A549 (cell line): Measurements from ENCODE around the gene WASF2. TPM values are rescaled to one million over a fixed set of nuclear protein-coding genes. Genes with fewer than 3 reads are reported as not detected.

Source experiments
- ATAC-seq, 2 experiments: fragments of 200-7000 bp in 1 of 2; fragments of >200 bp in 1 of 2; cut with Nextera tagmentation in 1 of 2; cut with Tn5 transposase in 1 of 2; 3 replicates each; pipeline versions ENCODE4 v1.8.0 to v1.9.1; 2018 to 2020; ENCODE audit warnings: mild to moderate bottlenecking in 1 of 2, moderate library complexity in 1 of 2
- CTCF ChIA-PET: fragments of 300-600 bp; sonication (Branson Sonifier 250); formaldehyde crosslinking; extraction: SDS; loops from one replicate; lab custom pipeline; 2021; ENCODE audit warnings: antibody characterized with exemption, inconsistent platforms; lab: Yijun Ruan, JAX
- POLR2A ChIA-PET: fragments of 350-600 bp; formaldehyde crosslinking; extraction: SDS; loops from one replicate; lab custom pipeline; 2021; ENCODE audit warnings: antibody characterized with exemption, inconsistent platforms; lab: Yijun Ruan, JAX
- DNase-seq, 2 experiments: peaks; one replicate each; pipeline versions ENCODE4 v3.0.0 to v3.0.0-alpha.2; 2011 to 2016; ENCODE audit warnings: low read depth in 1 of 2, low spot score in 1 of 2
- FAIRE-seq: peaks from 2 replicates; lab custom pipeline; 2011; peaks lifted over from hg19 to GRCh38; lab: Jason Lieb, UNC
- H3K27ac ChIP-seq, 2 experiments: fragments of >200 bp; sonication (Bioruptor Twin); formaldehyde crosslinking; 3 replicates each; pipeline ENCODE4 v1.5.1; 2016 to 2017
- H3K4me1 ChIP-seq: fragments of >200 bp; sonication (Bioruptor Twin); formaldehyde crosslinking; 3 replicates; pipeline ENCODE4 v1.6.1; 2016
- H3K4me2 ChIP-seq: fragments of >200 bp; sonication (Bioruptor Twin); formaldehyde crosslinking; 3 replicates; pipeline ENCODE4 v1.6.1; 2016
- H3K4me3 ChIP-seq: fragments of >200 bp; sonication (Bioruptor Twin); formaldehyde crosslinking; 3 replicates; pipeline ENCODE4 v1.5.1; 2016
- H3K9me3 ChIP-seq: fragments of >200 bp; sonication (Bioruptor Twin); formaldehyde crosslinking; 3 replicates; pipeline ENCODE4 v1.6.1; 2016
- CEBPB ChIP-seq, 2 experiments: fragments of >200 bp in 1 of 2; sonication (Bioruptor Twin) in 1 of 2; formaldehyde crosslinking in 1 of 2; IDR thresholded peaks; 2 replicates each; pipeline ENCODE4 v1.6.1; 2012 to 2016
- CHD2 ChIP-seq: fragments of 150-350 bp; IDR thresholded peaks from 2 replicates; pipeline ENCODE4 v1.6.1; 2014; ENCODE audit warnings: low read length; ENCODE audit not compliant: partially characterized antibody
- GATA3 ChIP-seq: IDR thresholded peaks from 2 replicates; pipeline ENCODE4 v1.6.1; 2012; ENCODE audit warnings: borderline replicate concordance
- HOXB5 ChIP-seq: fragments of 250-450 bp; sonication (Bioruptor Pico); IDR thresholded peaks from 2 replicates; pipeline ENCODE4 v1.5.0; 2020; ENCODE audit warnings: mild to moderate bottlenecking, moderate library complexity
- JUNB ChIP-seq: fragments of >200 bp; sonication (Bioruptor Twin); formaldehyde crosslinking; IDR thresholded peaks from 2 replicates; pipeline ENCODE4 v1.6.1; 2016
- KDM5A ChIP-seq: fragments of 200-600 bp; sonication (generic); IDR thresholded peaks from 2 replicates; pipeline ENCODE4 v1.6.1; 2016; ENCODE audit warnings: antibody characterized with exemption, mild to moderate bottlenecking
- MAZ ChIP-seq: fragments of 150-350 bp; IDR thresholded peaks from 2 replicates; pipeline ENCODE4 v1.6.1; 2014; ENCODE audit warnings: antibody characterized with exemption, low read depth, low read length, borderline replicate concordance
- POLR2A ChIP-seq: IDR thresholded peaks from 2 replicates; pipeline ENCODE4 v1.6.1; 2012; ENCODE audit warnings: mild to moderate bottlenecking, low read length
- RARB ChIP-seq: fragments of 250-450 bp; sonication (Bioruptor Pico); IDR thresholded peaks from 2 replicates; pipeline ENCODE4 v1.8.0; 2021; ENCODE audit warnings: mild to moderate bottlenecking, moderate library complexity
- RFX5 ChIP-seq: fragments of 450-650 bp; IDR thresholded peaks from 2 replicates; pipeline ENCODE4 v1.7.1; 2014; ENCODE audit warnings: antibody characterized with exemption, mild to moderate bottlenecking, moderate library complexity
- SMC3 ChIP-seq: fragments of >200 bp; sonication (Bioruptor Twin); formaldehyde crosslinking; IDR thresholded peaks from 3 replicates; pipeline ENCODE4 v1.6.1; 2018; ENCODE audit warnings: inconsistent platforms
- TFCP2L1 ChIP-seq: fragments of 250-450 bp; sonication (Bioruptor Pico); IDR thresholded peaks from 2 replicates; pipeline ENCODE4 v1.5.0; 2021; ENCODE audit warnings: mild to moderate bottlenecking
- ZNF302 ChIP-seq: fragments of 250-450 bp; sonication (Bioruptor Pico); IDR thresholded peaks from 2 replicates; pipeline ENCODE4 v1.9.0; 2021; ENCODE audit warnings: inconsistent platforms, mild to moderate bottlenecking, moderate library complexity
- whole genome bisulfite sequencing: methylation state at CpG from one replicate; pipeline ENCODE4 v1.1.6; 2017; ENCODE audit errors: missing lambda C conversion rate; 5-methylcytosine and 5-hydroxymethylcytosine counted together
- polyA plus RNA-seq, 4 experiments: library from polyadenylated mRNA; depleted of rRNA in 3 of 4; stranded (reverse); fragments of >200 nt; fragmentation: RNase III in 1 of 4; extraction: RNeasy Plus Mini Kit Qiagen cat#74134 plus additional on column Dnase treatment in 1 of 4; gene quantifications; 2 replicates in 3 of 4; 3 replicates in 1 of 4; pipeline ENCODE4 v1.2.3, GENCODE V29; 2011 to 2017
- TF ChIP-seq, protein P1 (sequence below): fragments of 250-450 bp; sonication (Bioruptor Pico); IDR thresholded peaks from 2 replicates; pipeline ENCODE4 v1.5.0; 2021; ENCODE audit warnings: mild to moderate bottlenecking, moderate library complexity, borderline replicate concordance
- TF ChIP-seq, protein P2 (sequence below): fragments of 150-350 bp; IDR thresholded peaks from 2 replicates; pipeline ENCODE4 v1.6.1; 2014; ENCODE audit warnings: low read depth, mild to moderate bottlenecking, low read length
- TF ChIP-seq, protein P3 (sequence below): fragments of 450-650 bp; IDR thresholded peaks from 2 replicates; pipeline ENCODE4 v1.6.1; 2014; ENCODE audit warnings: antibody characterized with exemption
- TF ChIP-seq, protein P4 (sequence below): IDR thresholded peaks from 2 replicates; pipeline ENCODE4 v1.6.1; 2012

WASF2 gene
- polyA plus RNA-seq, 2 of the 4 experiments (the other 2 are of a cell fraction) = 22.7 to 44.9 TPM

DNA sequence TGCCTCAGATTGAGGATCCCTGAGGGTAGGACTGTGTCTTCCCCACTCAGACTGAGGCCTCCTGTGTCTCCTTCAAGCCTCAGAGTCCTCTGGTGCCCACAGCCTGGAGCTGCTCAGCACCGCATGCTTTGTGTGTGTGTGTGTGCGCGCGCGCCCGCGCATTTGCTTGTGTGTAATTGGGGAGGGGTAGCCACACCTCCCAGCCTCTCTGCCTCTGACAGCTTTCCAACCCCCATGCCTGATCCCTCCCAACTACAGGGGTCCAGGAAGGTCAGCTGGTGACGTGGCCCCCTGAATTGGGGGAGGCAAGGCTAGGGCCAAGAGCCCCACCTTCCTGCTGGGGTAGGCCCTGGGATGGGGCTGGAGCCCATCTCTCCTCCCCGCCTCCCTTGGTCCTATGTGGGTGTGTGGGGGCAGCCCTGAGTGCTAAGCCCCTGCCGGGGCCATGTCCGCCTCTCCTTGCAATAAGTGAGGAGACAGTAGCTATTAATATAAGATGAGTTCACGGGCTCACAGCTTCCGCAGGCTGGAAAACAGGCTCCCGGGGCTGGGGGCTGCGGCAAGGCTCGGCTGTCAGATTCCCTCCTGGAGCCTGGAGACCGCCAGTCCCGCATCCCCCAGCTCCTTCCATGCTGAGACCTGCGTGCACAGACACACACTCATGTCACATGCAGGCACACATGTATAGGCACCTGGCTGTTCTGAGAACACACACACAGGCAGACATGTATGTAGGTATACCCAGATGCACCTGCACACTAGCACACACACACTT, 90.5 kb downstream of the WASF2 start:
- no peaks in the 10 kb centered on the region for H3K9me3 ChIP-seq
- 0 out of 6 replicates have a peak overlapping the region, but pooled peaks of 1 of the 2 experiments have one; percentile 46 for H3K27ac ChIP-seq
- ChIA-PET POLR2A (no interaction called here), CTCF (interaction anchor here (0.9 to 9.6 kb wide), 8 partner anchors 9 to 264 kb away, joined by 3 to 158 read pairs (median 4); no protein-coding TSS in a partner anchor)
- DNase-seq = no peak
- 0 out of 3 replicates have a peak overlapping the region, but pooled peaks have one; percentile 33 for H3K4me2 ChIP-seq
- 0 out of 6 replicates have a peak, but pooled peaks of 1 of the 2 experiments have one; percentile 4 for ATAC-seq
- H3K4me1 ChIP-seq = peaks cover 17% of the 10 kb centered on the region; the same call in 2 of the 3 replicates
- H3K4me3 ChIP-seq = no peak overlapping the region
- TF ChIP-seq ZNF302 (CRISPR knock-in tag) = no peak
- no peak for TF ChIP-seq RFX5
- TF ChIP-seq TFCP2L1 (CRISPR knock-in tag) = no peak
- no peak for TF ChIP-seq JUNB
- TF ChIP-seq, protein P1, sequence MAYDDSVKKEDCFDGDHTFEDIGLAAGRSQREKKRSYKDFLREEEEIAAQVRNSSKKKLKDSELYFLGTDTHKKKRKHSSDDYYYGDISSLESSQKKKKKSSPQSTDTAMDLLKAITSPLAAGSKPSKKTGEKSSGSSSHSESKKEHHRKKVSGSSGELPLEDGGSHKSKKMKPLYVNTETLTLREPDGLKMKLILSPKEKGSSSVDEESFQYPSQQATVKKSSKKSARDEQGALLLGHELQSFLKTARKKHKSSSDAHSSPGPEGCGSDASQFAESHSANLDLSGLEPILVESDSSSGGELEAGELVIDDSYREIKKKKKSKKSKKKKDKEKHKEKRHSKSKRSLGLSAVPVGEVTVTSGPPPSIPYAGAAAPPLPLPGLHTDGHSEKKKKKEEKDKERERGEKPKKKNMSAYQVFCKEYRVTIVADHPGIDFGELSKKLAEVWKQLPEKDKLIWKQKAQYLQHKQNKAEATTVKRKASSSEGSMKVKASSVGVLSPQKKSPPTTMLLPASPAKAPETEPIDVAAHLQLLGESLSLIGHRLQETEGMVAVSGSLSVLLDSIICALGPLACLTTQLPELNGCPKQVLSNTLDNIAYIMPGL = no peak
- TF ChIP-seq, protein P2, sequence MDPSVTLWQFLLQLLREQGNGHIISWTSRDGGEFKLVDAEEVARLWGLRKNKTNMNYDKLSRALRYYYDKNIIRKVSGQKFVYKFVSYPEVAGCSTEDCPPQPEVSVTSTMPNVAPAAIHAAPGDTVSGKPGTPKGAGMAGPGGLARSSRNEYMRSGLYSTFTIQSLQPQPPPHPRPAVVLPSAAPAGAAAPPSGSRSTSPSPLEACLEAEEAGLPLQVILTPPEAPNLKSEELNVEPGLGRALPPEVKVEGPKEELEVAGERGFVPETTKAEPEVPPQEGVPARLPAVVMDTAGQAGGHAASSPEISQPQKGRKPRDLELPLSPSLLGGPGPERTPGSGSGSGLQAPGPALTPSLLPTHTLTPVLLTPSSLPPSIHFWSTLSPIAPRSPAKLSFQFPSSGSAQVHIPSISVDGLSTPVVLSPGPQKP = no peak
- no peak for TF ChIP-seq RARB (CRISPR knock-in tag)
- TF ChIP-seq, protein P3, sequence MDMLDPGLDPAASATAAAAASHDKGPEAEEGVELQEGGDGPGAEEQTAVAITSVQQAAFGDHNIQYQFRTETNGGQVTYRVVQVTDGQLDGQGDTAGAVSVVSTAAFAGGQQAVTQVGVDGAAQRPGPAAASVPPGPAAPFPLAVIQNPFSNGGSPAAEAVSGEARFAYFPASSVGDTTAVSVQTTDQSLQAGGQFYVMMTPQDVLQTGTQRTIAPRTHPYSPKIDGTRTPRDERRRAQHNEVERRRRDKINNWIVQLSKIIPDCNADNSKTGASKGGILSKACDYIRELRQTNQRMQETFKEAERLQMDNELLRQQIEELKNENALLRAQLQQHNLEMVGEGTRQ = no peak
- TF ChIP-seq, protein P4, sequence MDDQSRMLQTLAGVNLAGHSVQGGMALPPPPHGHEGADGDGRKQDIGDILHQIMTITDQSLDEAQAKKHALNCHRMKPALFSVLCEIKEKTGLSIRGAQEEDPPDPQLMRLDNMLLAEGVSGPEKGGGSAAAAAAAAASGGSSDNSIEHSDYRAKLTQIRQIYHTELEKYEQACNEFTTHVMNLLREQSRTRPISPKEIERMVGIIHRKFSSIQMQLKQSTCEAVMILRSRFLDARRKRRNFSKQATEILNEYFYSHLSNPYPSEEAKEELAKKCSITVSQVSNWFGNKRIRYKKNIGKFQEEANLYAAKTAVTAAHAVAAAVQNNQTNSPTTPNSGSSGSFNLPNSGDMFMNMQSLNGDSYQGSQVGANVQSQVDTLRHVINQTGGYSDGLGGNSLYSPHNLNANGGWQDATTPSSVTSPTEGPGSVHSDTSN = no peak
- TF ChIP-seq POLR2A = no peak
- TF ChIP-seq CEBPB (IDR thresholded peaks at IDR 0.05) = no peak
- TF ChIP-seq MAZ = no peak
- no peak for FAIRE-seq
- 92% methylated on average over 11 of the region's 19 CpGs for WGBS

DNA sequence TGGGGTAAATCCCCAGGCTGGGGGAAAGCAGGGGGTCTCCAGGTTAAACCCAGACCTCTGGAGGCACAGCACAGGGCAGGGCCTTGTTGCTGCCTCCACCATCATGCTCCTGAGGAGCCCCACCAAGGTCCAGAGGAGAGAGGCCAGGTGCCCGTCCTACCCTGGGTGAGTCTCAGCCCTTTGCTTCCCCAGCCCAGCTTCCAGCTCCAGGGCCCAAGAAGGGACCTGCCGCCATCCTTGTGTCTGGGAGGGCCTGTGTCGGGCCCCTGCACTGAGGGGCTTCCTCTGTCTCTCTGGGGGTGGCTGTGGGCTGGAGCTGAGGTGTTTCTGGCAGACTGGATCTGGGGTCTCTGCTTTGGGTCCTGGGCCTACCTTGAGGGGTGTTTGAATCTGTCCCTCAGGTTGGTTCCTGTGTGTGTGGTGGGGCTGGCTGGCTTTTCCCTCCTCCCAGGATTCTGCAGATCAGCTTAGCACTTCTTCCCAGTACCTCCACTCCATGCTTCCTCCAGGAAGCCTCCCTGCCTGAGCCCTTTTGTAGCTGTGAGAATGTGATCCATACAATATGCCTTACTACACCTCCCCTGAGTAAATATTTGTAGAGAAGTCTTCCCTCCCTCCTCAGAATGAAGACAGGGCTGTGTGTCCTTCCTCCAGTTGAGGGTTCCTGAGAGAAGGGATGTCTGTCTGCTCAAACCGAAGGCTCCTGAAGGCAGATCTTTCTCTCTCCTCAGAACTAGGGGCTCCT, 91.4 kb downstream of the WASF2 start:
- no peak for FAIRE-seq
- Histone ChIP-seq H3K4me3 (no peak overlapping the region), H3K4me1 (peaks cover 17% of the 10 kb centered on the region; the same call in 2 of the 3 replicates), H3K4me2 (peak overlapping the region; percentile 33; the same call in 2 of the 3 replicates), H3K27ac (peak overlapping the region in 1 of 2 experiments; percentile 46; a peak in 2 of 6 replicates), H3K9me3 (no peaks in the 10 kb centered on the region)
- CTCF ChIA-PET = interaction anchor here (0.9 to 9.6 kb wide), 11 partner anchors 11 to 264 kb away, joined by 3 to 158 read pairs (median 5); partner anchors contain the start of gene MAP3K6
- POLR2A ChIA-PET = interaction anchor here (0.5 kb wide), 1 partner anchor 479 kb away, joined by 3 read pairs; no protein-coding TSS in a partner anchor
- TF ChIP-seq KDM5A (no peak), SMC3 (no peak), GATA3 (no peak), CHD2 (no peak), HOXB5 (CRISPR knock-in tag) (no peak)
- ATAC-seq = no peak
- WGBS = 69% methylated on average over 2 of the region's 4 CpGs
- no peak for DNase-seq
